Esophagus (tissue), 2 donors: ENCODE measurements around the gene PHC3. TPM values are rescaled to one million over a fixed set of nuclear protein-coding genes. Genes with fewer than 3 reads are reported as not detected.
"Not testable (repeated sequence)": the region's sequence is repeated elsewhere in the genome, so short reads cannot be mapped to it uniquely, and the experiment has no call there.

Experiments used
- H3K27ac ChIP-seq, 2 donors: one replicate each; pipeline ENCODE4 v1.5.1; 2013; ENCODE audit warnings: low read depth in 2 of 2, mild to moderate bottlenecking in 2 of 2, inconsistent platforms in 1 of 2, low read length in 1 of 2, moderate library complexity in 1 of 2
- H3K27me3 ChIP-seq, 2 donors: one replicate each; pipeline ENCODE4 v1.6.1; 2013; ENCODE audit warnings: low read length in 2 of 2, control low read depth in 1 of 2, mild to moderate bottlenecking in 1 of 2; ENCODE audit not compliant: insufficient read depth in 2 of 2, control insufficient read depth in 1 of 2
- H3K36me3 ChIP-seq, 2 donors: one replicate each; pipeline ENCODE4 v1.6.1; 2013; ENCODE audit warnings: low read length in 1 of 2; ENCODE audit not compliant: control insufficient read depth in 2 of 2, insufficient read depth in 2 of 2
- H3K4me1 ChIP-seq, 2 donors: one replicate each; pipeline ENCODE4 v1.6.1; 2013; ENCODE audit warnings: low read length in 1 of 2; ENCODE audit not compliant: control insufficient read depth in 2 of 2, insufficient read depth in 2 of 2
- H3K4me3 ChIP-seq, 2 donors: one replicate each; pipeline ENCODE4 v1.5.1; 2013; ENCODE audit warnings: low read length in 2 of 2, mild to moderate bottlenecking in 2 of 2, low read depth in 1 of 2, moderate library complexity in 1 of 2
- H3K9me3 ChIP-seq, 2 donors: one replicate each; pipeline ENCODE4 v1.6.1; 2013; ENCODE audit warnings: mild to moderate bottlenecking in 2 of 2, low read depth in 1 of 2, low read length in 1 of 2, moderate library complexity in 1 of 2; ENCODE audit not compliant: control insufficient read depth in 2 of 2, insufficient read depth in 1 of 2
- whole genome bisulfite sequencing, 2 donors: extraction: QIAGEN DNeasy Blood & Tissue Kit; methylation state at CpG; one replicate each; pipeline ENCODE4 v1.1.7; 2013; 5-methylcytosine and 5-hydroxymethylcytosine counted together
- polyA plus RNA-seq, 2 donors: library from polyadenylated mRNA; stranded (reverse); fragments of 200-250 nt; gene quantifications; one replicate each; pipeline ENCODE4 v1.2.3, GENCODE V29; 2013
- donor health status: healthy with polysubstance abuse.
- donor health status: Bipolar disorder and iron deficiency.

PHC3 gene
- polyA plus RNA-seq, 2 donors: 3.4 to 5.4 TPM

DNA sequence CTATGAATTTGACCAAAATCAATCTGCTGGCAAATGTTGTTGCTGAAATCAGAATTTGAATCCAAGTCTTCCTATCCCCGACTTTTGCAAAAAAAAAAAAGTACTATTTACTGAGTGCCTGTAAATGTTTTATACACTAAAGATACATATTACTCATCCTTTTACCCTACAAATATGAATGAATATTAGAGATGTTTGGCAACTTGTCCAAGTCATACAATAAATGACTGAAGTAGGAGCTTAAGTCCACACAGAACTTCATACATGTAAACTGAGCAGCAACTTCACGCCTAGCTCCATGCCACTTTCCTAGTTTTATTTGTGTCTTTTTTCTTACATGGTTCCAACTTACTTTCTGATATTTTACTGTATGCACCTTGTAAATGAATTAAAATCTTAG is 39.2 kb downstream of the PHC3 start:
- H3K4me1 ChIP-seq: no peaks in the 10 kb centered on the region
- 91 to 100% methylated on average over 2 of the region's 2 CpGs for WGBS, 2 donors
- H3K9me3 ChIP-seq: no peaks in the 10 kb centered on the region
- no peak overlapping the region for H3K27ac ChIP-seq
- H3K27me3 ChIP-seq: no peaks in the 10 kb centered on the region
- no peak overlapping the region for H3K4me3 ChIP-seq
- peaks cover 2 to 4% of the 10 kb centered on the region in 2 donors for H3K36me3 ChIP-seq

DNA sequence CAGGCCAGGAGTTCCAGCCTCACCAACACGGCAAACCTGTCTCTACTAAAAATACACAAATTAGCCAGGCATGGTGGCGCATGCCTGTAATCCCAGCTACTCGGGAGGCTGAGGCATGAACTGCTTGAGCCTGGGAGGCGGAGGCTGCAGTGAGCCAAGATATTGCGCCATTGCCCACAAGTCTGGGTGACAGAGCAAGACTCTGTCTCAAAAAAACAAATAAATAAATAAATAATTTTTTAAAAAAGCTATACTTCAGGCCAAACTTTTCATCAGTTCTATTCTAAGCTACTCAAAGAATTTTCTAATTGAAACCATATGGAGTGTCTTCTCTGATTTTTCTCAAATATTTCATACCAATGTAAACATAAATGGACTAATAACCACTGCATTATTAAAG is 43.5 kb downstream of the PHC3 start:
- Histone ChIP-seq H3K27ac (no peak overlapping the region), H3K4me1 (no peaks in the 10 kb centered on the region), H3K27me3 (no peaks in the 10 kb centered on the region), H3K36me3 (peaks cover 0 to 2% of the 10 kb centered on the region in 2 donors), H3K9me3 (no peaks in the 10 kb centered on the region), H3K4me3 (no peak overlapping the region)
- WGBS, 2 donors: 87 to 94% methylated on average over 5 of the region's 5 CpGs

DNA sequence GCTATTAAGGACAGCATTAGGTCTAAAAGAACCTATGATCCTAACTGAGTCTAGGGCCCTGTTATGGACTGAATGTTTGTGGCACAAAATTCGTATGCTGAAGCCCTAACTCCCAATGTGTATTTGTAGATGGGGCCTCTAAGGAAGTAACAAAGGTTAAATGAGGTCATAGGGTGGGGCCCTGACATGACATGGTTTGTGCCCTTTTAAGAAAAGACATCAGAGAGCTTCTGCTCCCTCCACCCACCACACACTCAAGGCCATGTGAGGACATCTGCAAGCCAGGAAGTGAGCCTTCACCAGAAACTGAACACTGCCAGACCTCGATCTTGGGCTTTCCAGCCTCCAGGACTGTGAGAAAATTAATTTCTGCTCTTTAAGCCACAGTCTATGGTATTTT is 49.2 kb downstream of the PHC3 start:
- peaks cover 0 to 2% of the 10 kb centered on the region in 2 donors for H3K9me3 ChIP-seq
- peaks cover 5 to 14% of the 10 kb centered on the region in 2 donors for H3K36me3 ChIP-seq
- H3K27ac ChIP-seq: no peak overlapping the region
- 85% methylated on average over 2 of the region's 2 CpGs for WGBS, 2 donors
- H3K4me1 ChIP-seq: no peaks in the 10 kb centered on the region
- H3K27me3 ChIP-seq: no peaks in the 10 kb centered on the region
- no peak overlapping the region for H3K4me3 ChIP-seq

GRCh38 chr3:170130532-170130931 is 51.0 kb downstream of the PHC3 start:
- Histone ChIP-seq H3K4me1 (no peaks in the 10 kb centered on the region), H3K27me3 (no peaks in the 10 kb centered on the region), H3K9me3 (peaks cover 0 to 2% of the 10 kb centered on the region in 2 donors), H3K27ac (no peak overlapping the region), H3K4me3 (no peak overlapping the region), H3K36me3 (peaks cover 5 to 14% of the 10 kb centered on the region in 2 donors)

- Histone ChIP-seq H3K27ac (no peak overlapping the region), H3K36me3 (peaks cover 5 to 14% of the 10 kb centered on the region in 2 donors), H3K27me3 (no peaks in the 10 kb centered on the region), H3K4me1 (no peaks in the 10 kb centered on the region), H3K9me3 (peaks cover 0 to 2% of the 10 kb centered on the region in 2 donors), H3K4me3 (no peak overlapping the region)
- WGBS, 2 donors: 81 to 96% methylated on average over 1 of the region's 1 CpG
Measured at GRCh38 chr3:170128977-170129431, 52.5 kb downstream of the PHC3 start.

DNA sequence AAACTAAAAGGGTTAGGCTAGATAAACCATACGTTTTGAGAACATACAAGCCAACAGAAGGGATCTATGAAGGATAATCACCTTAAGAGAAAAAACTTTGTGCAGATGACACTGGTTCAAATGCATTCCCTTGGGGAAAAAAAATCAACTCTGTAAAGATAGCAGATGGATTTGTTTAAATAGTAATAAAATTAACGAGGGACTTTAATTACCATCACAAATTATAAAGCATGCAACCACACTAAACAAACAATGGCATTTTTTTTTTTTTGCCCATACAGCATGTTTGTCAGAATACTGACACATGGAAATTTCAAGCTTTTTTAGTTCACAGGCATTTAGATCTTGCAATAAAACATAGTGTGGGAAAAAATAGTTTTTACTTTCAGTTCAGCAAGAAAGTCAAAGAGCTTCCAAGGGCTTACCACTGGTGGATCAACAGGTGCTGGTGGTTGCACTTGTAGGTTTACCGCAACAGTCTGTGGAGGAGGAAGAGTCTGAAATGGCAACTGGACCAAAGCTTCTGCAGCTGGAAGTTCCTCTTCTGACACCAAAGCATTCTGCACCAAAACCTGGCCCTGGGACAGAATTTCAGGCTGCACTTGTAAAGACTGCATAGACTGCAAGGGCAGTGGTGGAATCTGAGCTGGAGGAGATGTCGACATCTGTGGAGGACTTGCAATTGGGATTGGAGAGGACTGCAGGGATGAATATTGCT is 53.1 kb downstream of the PHC3 start:
- WGBS, 2 donors: 76 to 84% methylated on average over 4 of the region's 4 CpGs
- H3K27ac ChIP-seq: no peak overlapping the region
- no peaks in the 10 kb centered on the region for H3K27me3 ChIP-seq
- H3K4me3 ChIP-seq: no peak overlapping the region
- H3K9me3 ChIP-seq: peaks cover 0 to 2% of the 10 kb centered on the region in 2 donors
- H3K36me3 ChIP-seq: peaks cover 5 to 14% of the 10 kb centered on the region in 2 donors
- H3K4me1 ChIP-seq: no peaks in the 10 kb centered on the region

GRCh38 chr3:170117134-170117533 is 64.4 kb downstream of the PHC3 start:
- Histone ChIP-seq H3K4me3 (no peak overlapping the region), H3K27me3 (no peaks in the 10 kb centered on the region), H3K4me1 (no peaks in the 10 kb centered on the region), H3K27ac (no peak overlapping the region), H3K36me3 (peaks cover 0 to 11% of the 10 kb centered on the region in 2 donors), H3K9me3 (no peaks in the 10 kb centered on the region)

GRCh38 chr3:170114165-170114564 is 67.4 kb downstream of the PHC3 start:
- H3K4me1 ChIP-seq, H3K9me3 ChIP-seq, H3K27me3 ChIP-seq, H3K4me3 ChIP-seq, H3K36me3 ChIP-seq, H3K27ac ChIP-seq: not testable (repeated sequence)
- WGBS, 2 donors: 89 to 98% methylated on average over 8 of the region's 8 CpGs

GRCh38 chr3:170111147-170111771 is 70.3 kb downstream of the PHC3 start:
- Histone ChIP-seq H3K4me1 (no peaks in the 10 kb centered on the region), H3K4me3 (no peak overlapping the region), H3K27me3 (no peaks in the 10 kb centered on the region), H3K9me3 (no peaks in the 10 kb centered on the region), H3K27ac (no peak overlapping the region), H3K36me3 (peaks cover 2 to 3% of the 10 kb centered on the region in 2 donors)
- 86 to 90% methylated on average over 9 of the region's 9 CpGs for WGBS, 2 donors
